Measurements from ENCODE around the gene MSL2.
"Not testable (repeated sequence)": the region's sequence is repeated elsewhere in the genome, so short reads cannot be mapped to it uniquely, and the experiment has no call there.

Gene MSL2, protein sequence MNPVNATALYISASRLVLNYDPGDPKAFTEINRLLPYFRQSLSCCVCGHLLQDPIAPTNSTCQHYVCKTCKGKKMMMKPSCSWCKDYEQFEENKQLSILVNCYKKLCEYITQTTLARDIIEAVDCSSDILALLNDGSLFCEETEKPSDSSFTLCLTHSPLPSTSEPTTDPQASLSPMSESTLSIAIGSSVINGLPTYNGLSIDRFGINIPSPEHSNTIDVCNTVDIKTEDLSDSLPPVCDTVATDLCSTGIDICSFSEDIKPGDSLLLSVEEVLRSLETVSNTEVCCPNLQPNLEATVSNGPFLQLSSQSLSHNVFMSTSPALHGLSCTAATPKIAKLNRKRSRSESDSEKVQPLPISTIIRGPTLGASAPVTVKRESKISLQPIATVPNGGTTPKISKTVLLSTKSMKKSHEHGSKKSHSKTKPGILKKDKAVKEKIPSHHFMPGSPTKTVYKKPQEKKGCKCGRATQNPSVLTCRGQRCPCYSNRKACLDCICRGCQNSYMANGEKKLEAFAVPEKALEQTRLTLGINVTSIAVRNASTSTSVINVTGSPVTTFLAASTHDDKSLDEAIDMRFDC

GRCh38 chr3:136196064-136196400 is at the start of gene MSL2:
MSL2 (minus strand) TSS chr3:136196335; CDS start chr3:136195113, 1,222 bp downstream.
- DNase-seq (ENCODE audit: low read depth): no peak

DNA sequence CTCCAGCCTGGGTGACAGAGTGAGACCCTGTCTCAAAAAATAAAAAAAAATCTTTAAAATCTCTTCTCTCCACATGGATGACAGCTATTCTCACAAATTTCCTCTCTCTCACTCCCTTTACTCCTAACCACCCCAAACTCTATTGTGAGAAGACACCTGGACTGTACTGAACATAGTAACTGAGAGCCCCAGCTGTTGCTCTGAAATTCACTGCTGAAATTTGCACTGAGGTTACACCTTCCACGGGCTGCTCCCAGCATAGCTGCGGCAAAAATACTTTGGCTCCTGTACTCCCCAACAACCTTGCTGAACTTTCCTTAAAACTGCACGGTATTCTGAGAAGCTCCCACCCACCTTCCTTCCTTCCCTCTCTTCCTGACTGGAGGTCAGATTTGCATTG is 49.6 kb upstream of the MSL2 start:
- DNase-seq (ENCODE audit: low read depth): no peak

DNA sequence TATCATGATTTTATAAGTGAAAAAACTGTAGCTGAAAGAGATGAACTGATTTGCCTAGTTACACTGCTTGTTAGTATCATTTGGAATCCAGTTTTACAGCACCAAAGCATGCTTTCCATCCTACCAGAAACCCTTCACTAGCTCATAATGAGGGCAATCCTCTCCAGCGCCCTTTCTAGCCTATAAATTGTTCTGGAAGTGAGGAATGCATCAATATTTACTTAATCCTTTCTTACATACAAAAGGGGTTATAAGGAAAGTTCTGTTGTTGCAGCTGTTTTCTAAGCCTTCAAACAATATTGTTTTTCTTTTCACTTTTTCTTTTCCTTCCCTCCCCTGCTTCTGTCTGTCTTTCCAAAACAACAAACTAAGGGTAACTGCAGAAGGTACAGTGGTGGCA is 43.0 kb upstream of the MSL2 start:
- no peak for DNase-seq (ENCODE audit: low read depth)

DNA sequence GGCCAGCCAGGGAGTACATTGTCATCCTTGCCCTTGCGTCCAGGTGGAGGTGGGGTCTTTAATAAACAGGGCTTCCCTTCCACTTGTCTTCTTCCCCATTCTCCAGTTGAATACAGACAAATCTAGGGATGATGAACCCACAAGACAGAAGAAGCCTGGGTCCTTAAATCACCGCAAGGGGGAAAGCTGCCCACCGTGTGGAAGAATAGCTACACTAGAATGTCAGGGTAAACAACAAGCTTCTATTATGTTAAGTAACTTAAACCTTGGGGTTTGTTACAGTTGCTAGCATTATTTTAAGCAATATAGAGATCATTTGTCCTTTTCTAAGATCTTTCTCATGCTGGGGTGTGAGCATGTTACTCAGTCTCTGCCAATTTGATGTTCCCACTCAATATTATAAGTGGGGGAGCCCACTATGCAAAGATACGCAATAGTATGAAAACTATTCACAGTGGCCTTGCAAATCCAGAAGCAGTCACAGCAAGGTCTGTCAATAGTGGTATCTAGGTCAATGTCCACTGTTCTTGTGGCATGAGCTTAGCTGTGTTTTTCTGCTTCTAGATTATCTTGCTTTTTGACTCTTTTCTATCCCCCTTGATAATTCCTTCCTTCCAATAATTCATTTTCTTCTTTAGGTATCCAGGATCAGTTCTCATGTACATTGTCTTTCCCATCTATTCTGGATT is 42.0 kb upstream of the MSL2 start:
- no peak for DNase-seq (ENCODE audit: low read depth)

GRCh38 chr3:136237103-136237502 is 41.0 kb upstream of the MSL2 start:
- DNase-seq (ENCODE audit: low read depth): no peak

DNA sequence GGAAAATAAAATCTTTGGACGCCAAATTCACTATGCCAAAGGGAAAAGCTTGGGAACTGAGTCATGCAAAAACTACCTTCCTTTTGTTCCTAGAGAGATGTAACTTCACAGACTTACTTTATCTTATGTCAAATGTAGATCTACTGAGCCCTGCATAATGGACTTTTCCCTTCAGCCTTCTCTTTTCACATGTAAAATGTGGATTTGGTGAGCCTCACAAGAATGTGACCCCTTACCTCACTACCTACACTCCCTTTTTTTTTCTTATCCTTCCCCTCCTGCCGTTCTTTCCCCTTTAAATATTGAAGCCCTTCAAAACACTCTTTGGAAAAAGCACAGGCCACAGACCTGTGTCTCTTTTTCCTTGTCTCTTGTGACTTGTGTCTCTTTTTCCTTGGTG is 40.0 kb upstream of the MSL2 start:
- no peak for DNase-seq (ENCODE audit: low read depth)

DNA sequence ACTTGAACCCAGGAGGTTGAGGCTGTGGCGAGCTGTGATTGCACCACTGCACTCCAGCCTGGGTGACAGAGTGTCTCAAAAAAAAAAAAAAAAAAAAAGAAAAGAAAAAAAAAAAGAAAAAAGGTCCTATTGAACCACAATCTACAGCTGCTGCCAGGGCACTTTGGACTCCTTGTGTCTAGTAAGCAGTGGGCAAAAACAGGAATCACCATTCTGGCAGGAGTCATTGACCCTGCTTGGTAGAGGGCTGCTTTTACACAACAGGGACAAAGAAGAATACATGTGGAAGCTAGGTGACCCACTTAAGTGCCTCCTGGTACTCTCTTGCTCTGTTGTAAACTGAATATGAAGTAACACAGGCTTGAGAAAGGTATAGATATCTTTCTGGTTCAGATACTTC is 39.4 kb upstream of the MSL2 start:
- DNase-seq (ENCODE audit: low read depth): no peak

DNA sequence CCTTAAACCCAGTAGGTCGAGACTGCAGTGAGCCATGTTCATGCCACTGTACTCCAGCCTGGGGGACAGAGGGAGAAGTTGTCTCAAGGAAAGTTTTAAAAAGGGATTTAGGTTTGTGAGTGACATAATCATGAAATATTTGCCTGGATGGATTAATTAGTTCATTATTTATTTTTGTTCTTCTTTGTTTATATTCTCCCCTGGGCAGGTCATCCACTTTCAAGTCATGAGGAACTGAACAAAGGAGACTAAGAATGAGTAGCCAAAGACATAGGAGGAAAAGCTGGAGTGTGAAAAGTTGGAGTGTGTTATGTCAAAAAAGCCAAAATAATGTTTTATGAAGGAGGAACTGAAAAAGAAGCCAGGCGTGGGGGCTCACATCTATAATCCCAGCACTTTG is 36.3 kb upstream of the MSL2 start:
- DNase-seq (ENCODE audit: low read depth): no peak

- DNase-seq (ENCODE audit: low read depth): peak; percentile 20
Observed at GRCh38 chr3:136222746-136223145, 26.6 kb upstream of the MSL2 start.

- DNase-seq (ENCODE audit: low read depth): no peak
Observed at GRCh38 chr3:136211547-136211946, 15.4 kb upstream of the MSL2 start.

DNA sequence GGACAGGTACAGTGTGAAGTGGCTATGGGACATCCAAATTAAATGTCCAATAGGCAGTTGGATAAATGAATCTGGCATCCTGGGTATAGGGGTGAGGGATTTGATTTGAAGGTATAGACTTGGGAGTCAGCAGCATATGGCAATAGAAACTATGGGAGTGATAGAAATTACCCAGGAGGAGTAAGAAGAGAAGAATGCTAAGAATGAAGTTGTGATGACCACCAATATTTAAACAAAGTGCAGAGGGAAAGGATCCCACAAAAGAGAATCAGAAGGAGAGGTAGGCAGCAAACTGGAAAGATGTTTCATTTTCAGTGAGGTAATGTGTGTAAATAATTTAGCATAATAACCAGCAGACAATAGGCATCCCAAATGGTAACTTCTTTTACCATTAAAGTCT is 13.8 kb upstream of the MSL2 start:
- no peak for DNase-seq (ENCODE audit: low read depth)

- DNase-seq (ENCODE audit: low read depth): no peak
Observed at GRCh38 chr3:136207489-136208115, 11.5 kb upstream of the MSL2 start.

GRCh38 chr3:136199219-136199618 is 3.1 kb upstream of the MSL2 start:
- DNase-seq (ENCODE audit: low read depth): not testable (repeated sequence)

DNA sequence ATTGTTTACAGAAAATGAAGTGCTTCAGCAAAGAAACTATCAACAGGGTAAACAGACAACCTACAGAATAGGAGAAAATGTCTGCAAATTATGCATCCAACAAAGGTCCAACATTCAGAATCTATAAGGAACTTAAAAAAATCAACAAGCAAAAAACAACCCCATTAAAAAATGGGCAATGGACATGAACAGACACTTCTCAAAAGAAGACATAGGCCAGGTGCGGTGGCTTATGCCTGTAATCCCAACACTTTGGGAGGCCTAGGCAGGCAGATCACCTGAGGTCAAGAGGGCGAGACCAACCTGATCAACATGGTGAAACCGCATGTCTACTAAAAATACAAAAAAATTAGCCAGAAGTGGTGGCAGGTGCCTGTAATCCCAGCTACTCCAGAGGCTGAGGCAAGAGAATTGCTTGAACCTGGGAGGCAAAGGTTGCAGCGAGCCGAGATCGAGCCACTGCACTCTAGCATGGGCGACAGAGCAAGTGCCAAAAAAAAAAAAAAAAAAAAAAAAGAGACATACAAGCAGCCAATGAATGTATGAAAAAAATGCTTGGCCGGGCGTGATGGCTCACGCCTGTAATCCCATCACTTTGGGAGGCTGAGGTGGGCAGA is 2.4 kb upstream of the MSL2 start:
- not testable (repeated sequence) for DNase-seq (ENCODE audit: low read depth)

DNA sequence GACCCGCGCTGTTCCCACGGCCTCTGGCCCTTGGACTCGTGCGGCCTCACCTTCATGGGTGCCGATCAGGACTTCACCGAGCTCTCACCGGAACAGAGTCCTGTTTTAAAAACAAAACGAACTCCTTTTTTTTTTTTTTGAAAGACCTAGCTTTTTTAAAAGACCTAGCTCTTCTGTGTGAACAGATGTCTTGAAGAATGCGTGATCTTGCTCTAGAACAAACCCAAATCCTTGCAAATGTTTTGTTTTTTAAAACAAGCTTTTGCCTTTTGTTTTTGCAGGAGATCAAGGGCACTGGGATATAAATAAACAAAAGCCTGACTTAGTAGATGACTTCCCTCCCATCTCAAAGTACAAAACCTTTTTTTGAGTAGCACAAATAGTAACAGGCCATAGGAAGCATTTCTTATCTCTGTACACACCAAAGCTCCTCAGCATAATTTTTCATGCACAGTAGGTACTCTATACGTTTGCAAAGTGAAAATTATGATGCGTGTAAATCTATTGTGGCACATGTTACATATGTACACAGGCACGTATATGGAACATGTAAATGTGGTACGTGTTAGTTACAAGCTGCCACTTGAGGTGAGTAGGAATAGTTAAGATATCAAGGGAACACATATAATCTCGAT is 1.1 kb upstream of the MSL2 start:
- DNase-seq (ENCODE audit: low read depth): no peak

DNA sequence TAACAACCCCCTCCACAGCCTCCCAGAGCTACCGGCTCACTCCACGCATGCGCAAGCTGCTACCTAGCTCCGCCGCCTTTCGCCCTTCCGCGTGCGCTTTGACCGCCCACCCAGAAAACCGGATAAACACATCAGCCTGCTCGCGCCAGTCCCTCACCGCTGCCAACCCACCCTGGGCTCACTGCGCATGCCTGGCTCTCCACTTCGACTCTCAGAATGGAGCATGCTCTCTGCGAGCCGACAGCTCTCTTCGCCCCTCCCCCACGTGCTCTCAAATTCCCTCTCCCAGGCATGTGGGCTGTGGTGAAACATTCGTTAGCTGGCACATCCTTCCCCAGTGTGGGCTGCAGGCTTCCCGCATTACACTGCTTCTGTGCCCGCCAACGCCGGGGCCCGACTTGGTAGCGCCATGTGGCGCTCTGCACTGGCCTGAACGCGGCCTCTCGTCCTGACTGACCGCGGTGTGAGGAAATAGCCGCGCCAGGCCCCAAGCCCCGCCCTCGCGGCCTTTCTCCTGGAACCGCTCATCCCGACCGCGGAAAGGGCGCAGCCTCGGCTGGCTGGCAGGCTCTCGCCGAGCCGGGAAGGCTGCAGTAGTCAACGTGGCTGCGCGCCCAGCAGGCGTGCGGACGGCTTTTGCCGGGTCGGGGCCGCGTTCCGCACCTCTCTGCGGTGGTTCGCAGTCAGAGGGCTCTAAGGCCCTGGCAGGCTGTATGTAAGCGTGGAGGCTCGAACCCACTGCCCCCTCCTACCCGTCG is 445 bp upstream of the MSL2 start:
- DNase-seq (ENCODE audit: low read depth): peak; percentile 99

DNA sequence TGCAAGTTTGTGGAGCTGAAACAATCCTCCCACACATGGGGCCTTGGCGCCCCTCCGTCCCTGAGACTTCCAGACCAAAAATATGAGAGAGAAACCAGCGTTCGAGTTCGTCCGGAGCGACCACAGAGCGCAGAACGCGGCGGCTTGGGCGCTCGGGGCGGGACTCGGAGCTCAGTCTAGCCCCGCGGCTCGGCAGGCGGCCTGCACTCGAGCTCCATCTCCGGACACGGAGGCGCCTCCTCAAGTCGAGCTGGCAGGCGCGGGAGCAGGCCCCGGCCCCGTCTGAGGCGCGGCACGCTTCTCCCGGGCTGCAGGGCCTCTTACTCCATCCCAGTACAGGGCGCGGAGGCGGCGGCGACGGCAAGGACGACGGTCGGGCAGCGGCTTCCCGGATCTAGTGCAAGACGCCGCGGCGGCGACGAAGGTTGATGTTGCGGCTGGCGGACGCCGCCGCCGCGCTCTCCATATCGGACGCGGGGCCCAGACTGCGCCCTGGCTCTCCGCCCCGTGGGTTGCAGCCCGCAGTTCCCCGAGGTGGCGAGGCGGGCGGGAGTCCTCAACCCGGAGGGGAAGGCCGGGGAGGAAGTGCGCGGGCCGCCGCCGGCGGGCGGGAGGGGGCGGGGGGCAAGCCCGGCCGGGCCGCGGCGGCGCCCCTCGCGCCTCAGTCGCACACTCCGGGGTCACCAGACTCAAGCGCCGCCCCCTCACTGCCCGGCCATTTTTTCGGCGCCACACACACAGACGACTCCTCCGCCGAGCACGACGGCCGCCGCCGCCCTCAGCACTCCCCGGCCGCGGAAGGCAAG is 674 bp downstream of the MSL2 start:
- no peak for DNase-seq (ENCODE audit: low read depth)

DNA sequence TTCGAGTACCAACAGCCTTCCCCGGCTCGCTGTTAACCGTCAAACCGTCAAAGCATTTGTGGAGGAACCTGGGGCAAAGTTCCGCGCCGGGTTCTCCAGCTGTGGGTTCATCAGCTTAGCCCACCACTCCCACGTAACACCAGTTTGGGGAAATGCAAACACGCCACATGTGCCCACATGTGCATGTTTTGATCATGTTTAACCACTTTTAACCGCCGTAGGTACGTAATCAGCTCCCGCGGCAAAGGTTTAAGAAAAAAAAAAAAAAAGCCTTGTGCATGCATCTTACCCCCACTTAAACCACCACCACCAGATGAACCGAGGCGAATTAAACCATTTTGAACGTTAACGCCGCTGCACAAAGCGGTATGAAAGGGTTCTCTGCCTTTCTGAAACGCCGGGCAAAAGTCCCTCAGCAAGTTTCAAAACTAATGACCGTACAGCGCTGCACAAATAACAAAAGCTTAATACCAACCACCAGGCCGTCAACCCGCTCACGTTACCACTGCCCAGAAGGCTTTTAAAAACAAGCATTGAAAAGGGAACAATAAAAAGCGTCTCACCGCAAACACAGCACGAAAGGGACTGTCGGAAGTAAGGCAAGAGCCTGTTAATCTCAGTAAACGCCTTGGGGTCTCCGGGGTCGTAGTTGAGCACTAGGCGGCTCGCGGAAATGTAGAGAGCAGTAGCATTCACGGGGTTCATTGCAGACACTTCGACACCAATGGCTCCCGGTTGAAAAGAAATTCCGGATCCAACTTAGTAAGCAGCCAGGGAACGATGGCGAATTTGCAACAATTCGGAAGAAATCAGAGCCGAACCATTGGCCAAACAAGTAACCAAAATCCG is 1.5 kb downstream of the MSL2 start:
- DNase-seq (ENCODE audit: low read depth): no peak

- DNase-seq (ENCODE audit: low read depth): no peak
Observed at GRCh38 chr3:136193278-136194054, 2.7 kb downstream of the MSL2 start.
